HUES6 (cell line): ENCODE results near the gene IRF4.

Source experiments
- H3K27ac ChIP-seq: 2 replicates; pipeline ENCODE4 v1.7.0; 2013; ENCODE audit warnings: low read depth, mild to moderate bottlenecking, low read length, inconsistent platforms
- H3K27me3 ChIP-seq: 2 replicates; pipeline ENCODE4 v1.6.1; 2013; ENCODE audit warnings: low read length; ENCODE audit not compliant: control insufficient read depth, insufficient read depth
- H3K36me3 ChIP-seq: 2 replicates; pipeline ENCODE4 v1.6.1; 2013; ENCODE audit warnings: low read length; ENCODE audit not compliant: control insufficient read depth, insufficient read depth
- H3K4me1 ChIP-seq: 2 replicates; pipeline ENCODE4 v1.6.1; 2013; ENCODE audit warnings: low read length; ENCODE audit not compliant: control insufficient read depth, insufficient read depth
- H3K4me3 ChIP-seq: 2 replicates; pipeline ENCODE4 v1.5.1; 2013; ENCODE audit warnings: low read depth, low read length
- H3K9ac ChIP-seq: one replicate; pipeline ENCODE4 v1.6.1; 2013; ENCODE audit warnings: mild to moderate bottlenecking, low read length
- H3K9me3 ChIP-seq: 2 replicates; pipeline ENCODE4 v1.6.1; 2013; ENCODE audit warnings: low read depth, low read length; ENCODE audit not compliant: control insufficient read depth, insufficient read depth

The IRF4 gene

GRCh38 chr6:354631-355280 lies 36.8 kb upstream of the IRF4 start:
- Histone ChIP-seq H3K4me3 (no peak overlapping the region), H3K27ac (no peak overlapping the region), H3K36me3 (no peaks in the 10 kb centered on the region), H3K27me3 (no peaks in the 10 kb centered on the region), H3K4me1 (peaks cover 8% of the 10 kb centered on the region; the same call in 1 of the 2 replicates), H3K9me3 (peaks cover 67% of the 10 kb centered on the region; the same call in 1 of the 2 replicates), H3K9ac (no peak overlapping the region)

- H3K4me1 ChIP-seq, result peaks cover 8% of the 10 kb centered on the region; the same call in 1 of the 2 replicates
- peaks cover 62% of the 10 kb centered on the region; the same call in 1 of the 2 replicates for H3K9me3 ChIP-seq
- no peaks in the 10 kb centered on the region for H3K27me3 ChIP-seq
- H3K27ac ChIP-seq, result no peak overlapping the region
- H3K9ac ChIP-seq, result no peak overlapping the region
- no peak overlapping the region for H3K4me3 ChIP-seq
- no peaks in the 10 kb centered on the region for H3K36me3 ChIP-seq
Observed at GRCh38 chr6:355373-356208, 36.0 kb upstream of the IRF4 start.

- Histone ChIP-seq H3K27ac (no peak overlapping the region), H3K4me3 (no peak overlapping the region), H3K9ac (no peak overlapping the region), H3K36me3 (no peaks in the 10 kb centered on the region), H3K9me3 (peaks cover 68% of the 10 kb centered on the region; the same call in 1 of the 2 replicates), H3K4me1 (peaks cover 3% of the 10 kb centered on the region; the same call in 1 of the 2 replicates), H3K27me3 (no peaks in the 10 kb centered on the region)
Observed at GRCh38 chr6:356828-357251, 34.7 kb upstream of the IRF4 start.

GRCh38 chr6:357261-357790 lies 34.2 kb upstream of the IRF4 start:
- H3K4me3 ChIP-seq, result no peak overlapping the region
- peaks cover 64% of the 10 kb centered on the region; the same call in 1 of the 2 replicates for H3K9me3 ChIP-seq
- no peaks in the 10 kb centered on the region for H3K27me3 ChIP-seq
- H3K27ac ChIP-seq, result no peak overlapping the region
- H3K9ac ChIP-seq, result no peak overlapping the region
- no peaks in the 10 kb centered on the region; the same call in 1 of the 2 replicates for H3K4me1 ChIP-seq
- no peaks in the 10 kb centered on the region for H3K36me3 ChIP-seq

GRCh38 chr6:357791-358341 lies 33.7 kb upstream of the IRF4 start:
- Histone ChIP-seq H3K4me1 (no peaks in the 10 kb centered on the region; the same call in 1 of the 2 replicates), H3K4me3 (no peak overlapping the region), H3K9me3 (peaks cover 64% of the 10 kb centered on the region), H3K36me3 (no peaks in the 10 kb centered on the region), H3K27me3 (no peaks in the 10 kb centered on the region), H3K9ac (no peak overlapping the region), H3K27ac (no peak overlapping the region)

- no peaks in the 10 kb centered on the region for H3K36me3 ChIP-seq
- H3K27ac ChIP-seq, result no peak overlapping the region
- H3K4me3 ChIP-seq, result no peak overlapping the region
- H3K27me3 ChIP-seq, result no peaks in the 10 kb centered on the region
- no peaks in the 10 kb centered on the region for H3K4me1 ChIP-seq
- peaks cover 63% of the 10 kb centered on the region for H3K9me3 ChIP-seq
- H3K9ac ChIP-seq, result no peak overlapping the region
Observed at GRCh38 chr6:358432-358831, 33.1 kb upstream of the IRF4 start.

- Histone ChIP-seq H3K9ac (no peak overlapping the region), H3K4me1 (no peaks in the 10 kb centered on the region), H3K27me3 (no peaks in the 10 kb centered on the region), H3K4me3 (no peak overlapping the region), H3K9me3 (peaks cover 62% of the 10 kb centered on the region), H3K36me3 (no peaks in the 10 kb centered on the region), H3K27ac (no peak overlapping the region)
Observed at GRCh38 chr6:358847-359246, 32.7 kb upstream of the IRF4 start.

- Histone ChIP-seq H3K4me1 (no peaks in the 10 kb centered on the region), H3K27me3 (no peaks in the 10 kb centered on the region), H3K9ac (no peak overlapping the region), H3K4me3 (no peak overlapping the region), H3K27ac (no peak overlapping the region), H3K9me3 (peaks cover 63% of the 10 kb centered on the region), H3K36me3 (no peaks in the 10 kb centered on the region)
Observed at GRCh38 chr6:359261-360035, 32.1 kb upstream of the IRF4 start.

- no peaks in the 10 kb centered on the region for H3K4me1 ChIP-seq
- H3K27ac ChIP-seq, result no peak overlapping the region
- H3K4me3 ChIP-seq, result no peak overlapping the region
- no peak overlapping the region for H3K9ac ChIP-seq
- H3K9me3 ChIP-seq, result peaks cover 65% of the 10 kb centered on the region
- no peaks in the 10 kb centered on the region for H3K27me3 ChIP-seq
- H3K36me3 ChIP-seq, result no peaks in the 10 kb centered on the region
Observed at GRCh38 chr6:360349-360748, 31.2 kb upstream of the IRF4 start.

- Histone ChIP-seq H3K4me3 (no peak overlapping the region), H3K9me3 (peaks cover 65% of the 10 kb centered on the region), H3K27ac (no peak overlapping the region), H3K36me3 (no peaks in the 10 kb centered on the region), H3K9ac (no peak overlapping the region), H3K4me1 (no peaks in the 10 kb centered on the region), H3K27me3 (no peaks in the 10 kb centered on the region)
Observed at GRCh38 chr6:360764-361373, 30.7 kb upstream of the IRF4 start.
